Prostate gland (tissue), 2 donors: Measurements from ENCODE around the gene LIPH.

Experiments used
- CTCF ChIP-seq, 4 experiments: fragments of 200-600 bp in 2 of 4; fragments of 450-650 bp in 2 of 4; sonication (generic) in 2 of 4; IDR thresholded peaks; 1 replicate in 3 of 4; 2 replicates in 1 of 4; pipeline ENCODE4 v1.5.1; 2016 to 2019; ENCODE audit warnings: antibody characterized with exemption in 4 of 4, mild to moderate bottlenecking in 2 of 4, moderate library complexity in 2 of 4
- POLR2A ChIP-seq: fragments of 450-650 bp; IDR thresholded peaks from one replicate; pipeline ENCODE4 v1.6.1; 2016; ENCODE audit warnings: antibody characterized with exemption, mild to moderate bottlenecking

GRCh38 chr3:185549651-185550111 is 2.7 kb downstream of the LIPH start:
- TF ChIP-seq POLR2A, result no peak
- no peak for TF ChIP-seq CTCF (IDR thresholded peaks at IDR 0.05)
